ENCODE measurements around the gene RRAGB.

- no peak for TF ChIP-seq TAF1 (IDR thresholded peaks at IDR 0.05; ENCODE audit: low read depth, low read length)
- TF ChIP-seq POLR2A (IDR thresholded peaks at IDR 0.05; ENCODE audit: low read depth, low read length) = no peak
- TF ChIP-seq POLR2AphosphoS5 (IDR thresholded peaks at IDR 0.05; ENCODE audit: low read depth, low read length) = no peak
- TF ChIP-seq POU2F2 (IDR thresholded peaks at IDR 0.05; ENCODE audit: low read depth, low read length) = no peak
These were observed 25.1 kb downstream of the RRAGB start for GRCh38 chrX:55742649-55743048.
